HUES6 (cell line): ENCODE measurements around the gene CHID1.

Source experiments
- H3K27ac ChIP-seq: 2 replicates; pipeline ENCODE4 v1.7.0; 2013; ENCODE audit warnings: low read depth, mild to moderate bottlenecking, low read length, inconsistent platforms
- H3K27me3 ChIP-seq: 2 replicates; pipeline ENCODE4 v1.6.1; 2013; ENCODE audit warnings: low read length; ENCODE audit not compliant: control insufficient read depth, insufficient read depth
- H3K36me3 ChIP-seq: 2 replicates; pipeline ENCODE4 v1.6.1; 2013; ENCODE audit warnings: low read length; ENCODE audit not compliant: control insufficient read depth, insufficient read depth
- H3K4me1 ChIP-seq: 2 replicates; pipeline ENCODE4 v1.6.1; 2013; ENCODE audit warnings: low read length; ENCODE audit not compliant: control insufficient read depth, insufficient read depth
- H3K4me3 ChIP-seq: 2 replicates; pipeline ENCODE4 v1.5.1; 2013; ENCODE audit warnings: low read depth, low read length
- H3K9ac ChIP-seq: one replicate; pipeline ENCODE4 v1.6.1; 2013; ENCODE audit warnings: mild to moderate bottlenecking, low read length
- H3K9me3 ChIP-seq: 2 replicates; pipeline ENCODE4 v1.6.1; 2013; ENCODE audit warnings: low read depth, low read length; ENCODE audit not compliant: control insufficient read depth, insufficient read depth

CHID1 gene

GRCh38 chr11:895331-896110 is 15.1 kb downstream of the CHID1 start:
- H3K4me1 ChIP-seq, result peaks cover 14% of the 10 kb centered on the region
- H3K9me3 ChIP-seq, result no peaks in the 10 kb centered on the region
- no peak overlapping the region for H3K27ac ChIP-seq
- no peak overlapping the region for H3K4me3 ChIP-seq
- H3K9ac ChIP-seq, result no peak overlapping the region
- H3K36me3 ChIP-seq, result peaks cover 31% of the 10 kb centered on the region
- no peaks in the 10 kb centered on the region for H3K27me3 ChIP-seq

- Histone ChIP-seq H3K9me3 (no peaks in the 10 kb centered on the region), H3K36me3 (peaks cover 23% of the 10 kb centered on the region), H3K4me3 (no peak overlapping the region), H3K27me3 (no peaks in the 10 kb centered on the region), H3K4me1 (peaks cover 15% of the 10 kb centered on the region), H3K27ac (no peak overlapping the region), H3K9ac (no peak overlapping the region)
Observed at GRCh38 chr11:894575-895201, 15.9 kb downstream of the CHID1 start.

- no peak overlapping the region for H3K9ac ChIP-seq
- peaks cover 12% of the 10 kb centered on the region for H3K36me3 ChIP-seq
- no peaks in the 10 kb centered on the region for H3K9me3 ChIP-seq
- no peak overlapping the region for H3K4me3 ChIP-seq
- no peaks in the 10 kb centered on the region for H3K27me3 ChIP-seq
- peaks cover 15% of the 10 kb centered on the region for H3K4me1 ChIP-seq
- H3K27ac ChIP-seq, result no peak overlapping the region
Observed at GRCh38 chr11:893008-893654, 17.5 kb downstream of the CHID1 start.

- H3K4me3 ChIP-seq, result no peak overlapping the region
- no peaks in the 10 kb centered on the region for H3K9me3 ChIP-seq
- H3K9ac ChIP-seq, result no peak overlapping the region
- H3K36me3 ChIP-seq, result peaks cover 28% of the 10 kb centered on the region
- peaks cover 15% of the 10 kb centered on the region for H3K4me1 ChIP-seq
- no peaks in the 10 kb centered on the region for H3K27me3 ChIP-seq
- H3K27ac ChIP-seq, result no peak overlapping the region
Observed at GRCh38 chr11:890794-891540, 19.6 kb downstream of the CHID1 start.

- Histone ChIP-seq H3K9me3 (no peaks in the 10 kb centered on the region), H3K9ac (no peak overlapping the region), H3K36me3 (peaks cover 28% of the 10 kb centered on the region), H3K27me3 (no peaks in the 10 kb centered on the region), H3K27ac (no peak overlapping the region), H3K4me3 (no peak overlapping the region), H3K4me1 (peaks cover 15% of the 10 kb centered on the region)
Observed at GRCh38 chr11:889687-890475, 20.7 kb downstream of the CHID1 start.

- Histone ChIP-seq H3K27ac (no peak overlapping the region), H3K36me3 (peaks cover 28% of the 10 kb centered on the region), H3K9ac (no peak overlapping the region), H3K4me3 (no peak overlapping the region), H3K9me3 (no peaks in the 10 kb centered on the region), H3K27me3 (no peaks in the 10 kb centered on the region), H3K4me1 (peaks cover 15% of the 10 kb centered on the region)
Observed at GRCh38 chr11:889257-889656, 21.4 kb downstream of the CHID1 start.

- H3K36me3 ChIP-seq, result peaks cover 33% of the 10 kb centered on the region
- no peak overlapping the region for H3K9ac ChIP-seq
Observed at GRCh38 chr11:888310-889212, 22.0 kb downstream of the CHID1 start.

GRCh38 chr11:887589-887988 is 23.0 kb downstream of the CHID1 start:
- no peaks in the 10 kb centered on the region for H3K27me3 ChIP-seq
- H3K9me3 ChIP-seq, result no peaks in the 10 kb centered on the region
- H3K27ac ChIP-seq, result no peak overlapping the region
- H3K9ac ChIP-seq, result no peak overlapping the region
- peaks cover 42% of the 10 kb centered on the region for H3K36me3 ChIP-seq
- no peak overlapping the region for H3K4me3 ChIP-seq
- H3K4me1 ChIP-seq, result peaks cover 15% of the 10 kb centered on the region

More at GRCh38 chr11:888310-889212, 22.0 kb downstream of the CHID1 start:
- Histone ChIP-seq H3K4me3 (no peak overlapping the region), H3K27me3 (no peaks in the 10 kb centered on the region), H3K4me1 (peaks cover 15% of the 10 kb centered on the region), H3K27ac (no peak overlapping the region), H3K9me3 (no peaks in the 10 kb centered on the region)

GRCh38 chr11:886568-886967 is 24.0 kb downstream of the CHID1 start:
- H3K36me3 ChIP-seq, result peaks cover 44% of the 10 kb centered on the region
- no peak overlapping the region for H3K27ac ChIP-seq
- H3K9ac ChIP-seq, result no peak overlapping the region
- H3K27me3 ChIP-seq, result no peaks in the 10 kb centered on the region
- no peak overlapping the region for H3K4me3 ChIP-seq
- H3K4me1 ChIP-seq, result peaks cover 10% of the 10 kb centered on the region; the same call in 1 of the 2 replicates
- no peaks in the 10 kb centered on the region for H3K9me3 ChIP-seq
